Body of pancreas (tissue), 4 donors: Measurements from ENCODE around the gene YKT6. TPM values are rescaled to one million over a fixed set of nuclear protein-coding genes. Genes with fewer than 3 reads are reported as not detected.

Experiments used
- ATAC-seq: fragments of 150-250 bp; one replicate; pipeline ENCODE4 v1.9.1; 2016
- DNase-seq, 4 donors: peaks; one replicate each; pipeline ENCODE4 v3.0.0-alpha.2; 2019
- H3K27ac ChIP-seq, 4 donors: fragments of 200-600 bp; sonication (generic); 1 replicate in 3 of 4; 2 replicates in 1 of 4; pipeline versions ENCODE4 v1.5.1 to v1.6.1; 2016 to 2019; ENCODE audit warnings: mild to moderate bottlenecking in 1 of 4, mixed read lengths in 1 of 4, moderate library complexity in 1 of 4
- H3K27me3 ChIP-seq, 2 donors: fragments of 200-600 bp; sonication (generic); one replicate each; pipeline ENCODE4 v1.6.0; 2016; ENCODE audit warnings: mild to moderate bottlenecking in 1 of 2
- H3K36me3 ChIP-seq, 2 donors: fragments of 200-600 bp; sonication (generic); replicated peaks in 1 of 2; 2 replicates each; pipeline ENCODE4 v1.5.1; 2016; ENCODE audit warnings: low read depth in 2 of 2; ENCODE audit not compliant: insufficient read depth in 1 of 2
- H3K4me1 ChIP-seq: fragments of 200-600 bp; sonication (generic); one replicate; pipeline ENCODE4 v1.6.0; 2016
- H3K4me3 ChIP-seq, 2 donors: fragments of 200-600 bp; sonication (generic); 1 replicate in 1 of 2; 2 replicates in 1 of 2; pipeline ENCODE4 v1.5.1; 2016 to 2019
- H3K9me3 ChIP-seq, 3 donors: fragments of 200-600 bp; sonication (generic); 1 replicate in 2 of 3; 2 replicates in 1 of 3; pipeline ENCODE4 v1.5.1; 2016
- CTCF ChIP-seq, 7 experiments: fragments of 450-650 bp in 4 of 7; fragments of 200-600 bp in 3 of 7; sonication (generic) in 3 of 7; IDR thresholded peaks; one replicate each; pipeline ENCODE4 v1.5.1; 2016 to 2019; ENCODE audit warnings: antibody characterized with exemption in 7 of 7
- POLR2A ChIP-seq, 3 donors: fragments of 450-650 bp; IDR thresholded peaks; one replicate each; pipeline ENCODE4 v1.6.1; 2016; ENCODE audit warnings: antibody characterized with exemption in 3 of 3, mild to moderate bottlenecking in 2 of 3
- WGBS, 2 donors: methylation state at CpG; one replicate each; pipeline ENCODE4 v1.1.5; 2017; 5-methylcytosine and 5-hydroxymethylcytosine counted together
- intact Hi-C: fragments of 100-400 bp; cut with DNase I; formaldehyde crosslinking; loops from one replicate; pipeline ENCODE4 v1.15.1; 2023
- total RNA-seq, 2 donors: library from RNA; depleted of rRNA; stranded (reverse); fragments of >200 nt; gene quantifications; one replicate each; pipeline ENCODE4 v1.1.0, GENCODE V29; 2016

YKT6 gene
- total RNA-seq, 2 donors from 2014 or later: 37.6 to 55.4 TPM

- WGBS, 2 donors: 70 to 75% methylated on average over 18 to 20 of the region's 20 CpGs
- Histone ChIP-seq H3K4me3 (no peak overlapping the region), H3K27ac (no peak overlapping the region), H3K27me3 (no peaks in the 10 kb centered on the region), H3K9me3 (no peaks in the 10 kb centered on the region), H3K36me3 (no peaks in the 10 kb centered on the region), H3K4me1 (no peaks in the 10 kb centered on the region)
- ATAC-seq (no peak), DNase-seq (no peak)
- intact Hi-C loops: no loop called here
- TF ChIP-seq POLR2A (IDR thresholded peaks at IDR 0.05): no peak
- TF ChIP-seq CTCF (IDR thresholded peaks at IDR 0.05): no peak
These were observed 62.7 kb downstream of the YKT6 start for GRCh38 chr7:44263326-44264082.

Other genes starting within 250 kb of the YKT6 start
- not detected for gene SPDYE1, start 203.1 kb upstream of the YKT6 start, total RNA-seq
- 10 to 100 TPM; 62.0 to 96.6 TPM for gene DBNL, start 156.3 kb upstream of the YKT6 start, total RNA-seq
- 1 to 10 TPM in 1 of 2 donors, not detected in 1; 1.6 TPM for gene PGAM2, start 135.4 kb upstream of the YKT6 start, total RNA-seq
- 10 to 100 TPM; 49.8 to 53.7 TPM for gene POLM, start 118.4 kb upstream of the YKT6 start, total RNA-seq
- gene AEBP1, start 96.6 kb upstream of the YKT6 start, total RNA-seq: 10 to 100 TPM; 39.2 to 51.9 TPM
- 10 to 100 TPM; 32.7 to 64.6 TPM for gene POLD2, start 77.4 kb upstream of the YKT6 start, total RNA-seq
- gene MYL7, start 59.6 kb upstream of the YKT6 start, total RNA-seq: not detected
- gene GCK, start 11.5 kb upstream of the YKT6 start, total RNA-seq: 1 to 10 TPM; 1.3 to 2.1 TPM
- gene CAMK2B, start 124.6 kb downstream of the YKT6 start, total RNA-seq: 1 to 10 TPM in 1 of 2 donors, under 1 TPM in 1; 0.52 to 7.6 TPM